GM10248 (cell line): Measurements from ENCODE around the gene WIPF3.

Experiments
- CTCF ChIA-PET: fragments of 300-600 bp; sonication (Branson Sonifier 250); formaldehyde crosslinking; extraction: SDS; loops from one replicate; lab custom pipeline; 2021; ENCODE audit warnings: antibody characterized with exemption; lab: Yijun Ruan, JAX
- POLR2A ChIA-PET: fragments of 350-650 bp; sonication (Branson Sonifier 250); formaldehyde crosslinking; extraction: SDS; loops from one replicate; lab custom pipeline; 2020; ENCODE audit warnings: antibody characterized with exemption; lab: Yijun Ruan, JAX
- DNase-seq: peaks from one replicate; pipeline ENCODE4 v3.0.0; 2012; ENCODE audit errors: extremely low spot score
- TF ChIP-seq, protein P1 (sequence below): IDR thresholded peaks from 2 replicates; pipeline ENCODE4 v1.5.1; 2012; ENCODE audit warnings: mild to moderate bottlenecking, low read depth; ENCODE audit errors: extremely low read depth, missing control alignments, control extremely low read depth

Gene WIPF3

DNA sequence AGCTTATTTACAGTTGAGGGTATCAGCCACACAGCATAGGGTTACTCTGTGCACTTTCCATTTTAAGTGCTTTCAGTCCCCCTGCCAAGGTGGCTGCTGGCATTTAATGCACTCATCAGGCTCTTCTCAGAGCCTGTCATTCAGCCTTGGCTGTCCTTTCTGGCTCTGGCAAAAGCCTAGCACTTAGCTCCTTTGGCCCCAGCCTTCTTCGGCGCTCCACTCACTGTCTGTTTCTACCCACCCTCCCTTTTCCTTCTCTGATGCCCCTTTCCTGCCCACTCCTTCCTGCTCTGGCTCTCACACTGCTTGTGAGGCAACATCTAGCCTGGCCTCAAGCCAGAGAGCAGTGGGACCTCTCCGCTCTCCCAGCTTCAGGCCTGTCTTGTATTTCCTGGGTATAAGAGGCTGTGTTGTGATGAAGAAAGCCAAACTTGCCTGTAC is 60.2 kb downstream of the WIPF3 start:
- CTCF ChIA-PET: no interaction called here
- POLR2A ChIA-PET: no interaction called here
- TF ChIP-seq, protein P1, sequence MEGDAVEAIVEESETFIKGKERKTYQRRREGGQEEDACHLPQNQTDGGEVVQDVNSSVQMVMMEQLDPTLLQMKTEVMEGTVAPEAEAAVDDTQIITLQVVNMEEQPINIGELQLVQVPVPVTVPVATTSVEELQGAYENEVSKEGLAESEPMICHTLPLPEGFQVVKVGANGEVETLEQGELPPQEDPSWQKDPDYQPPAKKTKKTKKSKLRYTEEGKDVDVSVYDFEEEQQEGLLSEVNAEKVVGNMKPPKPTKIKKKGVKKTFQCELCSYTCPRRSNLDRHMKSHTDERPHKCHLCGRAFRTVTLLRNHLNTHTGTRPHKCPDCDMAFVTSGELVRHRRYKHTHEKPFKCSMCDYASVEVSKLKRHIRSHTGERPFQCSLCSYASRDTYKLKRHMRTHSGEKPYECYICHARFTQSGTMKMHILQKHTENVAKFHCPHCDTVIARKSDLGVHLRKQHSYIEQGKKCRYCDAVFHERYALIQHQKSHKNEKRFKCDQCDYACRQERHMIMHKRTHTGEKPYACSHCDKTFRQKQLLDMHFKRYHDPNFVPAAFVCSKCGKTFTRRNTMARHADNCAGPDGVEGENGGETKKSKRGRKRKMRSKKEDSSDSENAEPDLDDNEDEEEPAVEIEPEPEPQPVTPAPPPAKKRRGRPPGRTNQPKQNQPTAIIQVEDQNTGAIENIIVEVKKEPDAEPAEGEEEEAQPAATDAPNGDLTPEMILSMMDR: no peak
- no peak for DNase-seq

- TF ChIP-seq, protein P1: no peak
- ChIA-PET POLR2A (no interaction called here), CTCF (no interaction called here)
- no peak for DNase-seq
These were observed 65.6 kb downstream of the WIPF3 start for GRCh38 chr7:29871787-29872398.

- no peak for DNase-seq
- TF ChIP-seq, protein P1: no peak
- ChIA-PET POLR2A (no interaction called here), CTCF (interaction anchor here (1.3 kb wide), 1 partner anchor 47 kb away, joined by 3 read pairs; no protein-coding TSS in a partner anchor)
These were observed 67.5 kb downstream of the WIPF3 start for GRCh38 chr7:29873644-29874294.

DNA sequence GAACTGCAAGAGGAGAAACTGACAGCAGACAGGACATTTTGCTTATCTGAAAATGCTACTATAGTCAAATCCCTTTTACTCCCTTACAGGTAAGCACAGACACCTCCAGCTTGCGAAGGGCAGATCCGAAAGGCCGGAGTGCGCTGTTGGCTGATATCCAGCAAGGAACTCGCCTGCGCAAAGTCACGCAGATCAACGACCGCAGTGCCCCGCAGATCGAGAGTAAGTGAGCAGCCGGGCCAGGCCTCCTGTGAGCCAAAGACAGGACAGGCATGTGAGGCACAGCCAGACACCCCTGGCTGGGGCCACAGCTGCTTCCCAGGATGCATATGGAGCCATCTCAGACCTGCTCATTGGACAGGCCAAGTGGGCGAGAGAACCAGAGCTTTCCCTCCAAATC is 69.4 kb downstream of the WIPF3 start:
- TF ChIP-seq, protein P1: no peak
- DNase-seq: no peak
- ChIA-PET CTCF (interaction anchor here (1.1 kb wide), 1 partner anchor 82 kb away, joined by 3 read pairs; no protein-coding TSS in a partner anchor), POLR2A (no interaction called here)

- DNase-seq: no peak
- CTCF ChIA-PET: interaction anchor here (1.0 to 2.8 kb wide), 3 partner anchors 44 to 687 kb away, joined by 3 to 17 read pairs (median 7); no protein-coding TSS in a partner anchor
- POLR2A ChIA-PET: no interaction called here
- TF ChIP-seq, protein P1: no peak
These were observed 70.9 kb downstream of the WIPF3 start for GRCh38 chr7:29877196-29877595.

DNA sequence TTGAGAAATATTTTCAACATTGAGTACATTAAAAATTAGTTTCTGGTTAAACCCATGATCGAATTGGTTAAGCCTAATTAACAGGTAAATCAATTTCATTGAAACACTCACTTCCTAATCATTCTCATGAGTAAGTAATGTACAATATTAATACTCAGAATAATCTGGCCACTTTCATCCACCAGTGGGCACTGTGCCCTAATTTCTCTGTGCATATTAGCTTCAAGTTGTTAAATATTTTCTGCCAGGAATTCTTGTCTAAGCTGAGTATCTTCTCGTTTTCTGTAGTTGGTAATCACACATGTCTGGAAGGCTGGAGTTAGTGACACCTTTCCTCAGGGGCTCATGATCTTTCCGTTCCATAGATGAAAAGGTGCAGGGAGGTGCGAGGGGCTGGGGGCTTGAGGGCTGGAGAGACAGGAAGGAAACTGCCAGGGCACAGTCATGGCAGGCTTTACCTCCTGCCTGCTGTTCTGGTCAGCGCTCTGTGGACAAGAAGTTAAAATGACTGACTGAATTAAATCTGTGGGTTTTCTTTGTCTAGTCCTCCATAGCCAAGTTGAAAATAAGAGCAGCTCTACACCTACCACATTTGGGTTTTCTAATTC is 71.9 kb downstream of the WIPF3 start:
- ChIA-PET CTCF (interaction anchor here (0.9 to 2.8 kb wide), 9 partner anchors 33 to 686 kb away, joined by 3 to 17 read pairs (median 5); no protein-coding TSS in a partner anchor), POLR2A (interaction anchor here (0.5 kb wide), 1 partner anchor 155 kb away, joined by 8 read pairs; no protein-coding TSS in a partner anchor)
- TF ChIP-seq, protein P1: peak; percentile 56
- peak; percentile 37 for DNase-seq
